Measurements from ENCODE around the gene HGD.

The HGD gene

GRCh38 chr3:120615847-120616609, 66.0 kb downstream of the HGD start:
- no peak overlapping the region for H3K27ac ChIP-seq
- TF ChIP-seq ZFX (IDR thresholded peaks at IDR 0.05; ENCODE audit: borderline replicate concordance) = no peak
- TF ChIP-seq, protein P1, sequence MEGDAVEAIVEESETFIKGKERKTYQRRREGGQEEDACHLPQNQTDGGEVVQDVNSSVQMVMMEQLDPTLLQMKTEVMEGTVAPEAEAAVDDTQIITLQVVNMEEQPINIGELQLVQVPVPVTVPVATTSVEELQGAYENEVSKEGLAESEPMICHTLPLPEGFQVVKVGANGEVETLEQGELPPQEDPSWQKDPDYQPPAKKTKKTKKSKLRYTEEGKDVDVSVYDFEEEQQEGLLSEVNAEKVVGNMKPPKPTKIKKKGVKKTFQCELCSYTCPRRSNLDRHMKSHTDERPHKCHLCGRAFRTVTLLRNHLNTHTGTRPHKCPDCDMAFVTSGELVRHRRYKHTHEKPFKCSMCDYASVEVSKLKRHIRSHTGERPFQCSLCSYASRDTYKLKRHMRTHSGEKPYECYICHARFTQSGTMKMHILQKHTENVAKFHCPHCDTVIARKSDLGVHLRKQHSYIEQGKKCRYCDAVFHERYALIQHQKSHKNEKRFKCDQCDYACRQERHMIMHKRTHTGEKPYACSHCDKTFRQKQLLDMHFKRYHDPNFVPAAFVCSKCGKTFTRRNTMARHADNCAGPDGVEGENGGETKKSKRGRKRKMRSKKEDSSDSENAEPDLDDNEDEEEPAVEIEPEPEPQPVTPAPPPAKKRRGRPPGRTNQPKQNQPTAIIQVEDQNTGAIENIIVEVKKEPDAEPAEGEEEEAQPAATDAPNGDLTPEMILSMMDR (IDR thresholded peaks at IDR 0.05) = no peak

- no peak overlapping the region for H3K27ac ChIP-seq
- TF ChIP-seq, protein P1 (IDR thresholded peaks at IDR 0.05) = no peak
- no peak for TF ChIP-seq ZFX (IDR thresholded peaks at IDR 0.05; ENCODE audit: borderline replicate concordance)
Measured at GRCh38 chr3:120614765-120615164, 67.3 kb downstream of the HGD start.

GRCh38 chr3:120608506-120608905, 73.5 kb downstream of the HGD start:
- no peak for TF ChIP-seq ZFX (IDR thresholded peaks at IDR 0.05; ENCODE audit: borderline replicate concordance)
- TF ChIP-seq, protein P1 (IDR thresholded peaks at IDR 0.05) = no peak

DNA sequence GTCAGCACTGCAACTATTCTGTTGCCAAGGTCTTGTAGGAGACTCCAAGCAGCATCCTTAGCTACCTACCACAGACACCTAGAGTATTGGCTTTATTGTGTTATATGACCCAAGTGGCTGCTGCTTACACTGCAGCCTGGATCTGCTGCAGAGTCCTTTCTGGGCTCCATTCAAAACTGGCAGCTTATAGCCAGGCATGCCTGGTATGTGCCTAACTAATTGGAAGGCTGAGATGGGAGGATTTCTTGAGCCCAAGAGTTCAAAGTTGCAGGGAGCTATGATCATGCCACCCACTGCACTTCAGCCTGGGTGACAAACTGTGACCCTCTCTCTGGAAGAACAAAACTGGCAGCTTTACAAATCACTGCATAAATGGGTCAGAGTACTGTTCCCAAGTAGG, 77.3 kb downstream of the HGD start:
- TF ChIP-seq, protein P1 (IDR thresholded peaks at IDR 0.05) = no peak
- TF ChIP-seq ZFX (IDR thresholded peaks at IDR 0.05; ENCODE audit: borderline replicate concordance) = no peak
- no peak overlapping the region for H3K27ac ChIP-seq

More at GRCh38 chr3:120608506-120608905, 73.5 kb downstream of the HGD start:
- H3K27ac ChIP-seq = no peak overlapping the region

GRCh38 chr3:120604382-120604781, 77.7 kb downstream of the HGD start:
- no peak overlapping the region for H3K27ac ChIP-seq
- TF ChIP-seq ZFX (IDR thresholded peaks at IDR 0.05; ENCODE audit: borderline replicate concordance) = no peak
- TF ChIP-seq, protein P1 (IDR thresholded peaks at IDR 0.05) = no peak

DNA sequence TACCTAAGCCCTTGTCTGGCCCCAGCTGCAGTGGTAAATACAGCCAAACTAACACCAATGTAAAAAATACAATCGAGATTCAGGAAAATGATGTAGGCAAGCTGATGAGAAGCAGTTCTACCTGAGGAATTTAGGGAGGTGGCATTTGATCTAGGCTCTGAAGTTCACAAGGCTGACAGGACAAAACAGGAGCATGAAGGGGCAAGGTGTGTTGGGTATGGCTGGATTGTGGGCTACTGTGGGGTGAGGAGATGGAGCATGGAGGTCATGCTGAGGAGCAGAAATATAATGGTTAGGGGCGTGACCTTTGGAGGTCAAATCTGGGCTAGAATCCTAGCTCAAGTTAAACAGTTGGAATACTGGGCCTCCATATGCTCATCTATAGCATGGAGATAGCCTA, 79.4 kb downstream of the HGD start:
- H3K27ac ChIP-seq = 0 out of 2 replicates have a peak overlapping the region, but pooled peaks have one; percentile 22
- no peak for TF ChIP-seq ZFX (IDR thresholded peaks at IDR 0.05; ENCODE audit: borderline replicate concordance)

DNA sequence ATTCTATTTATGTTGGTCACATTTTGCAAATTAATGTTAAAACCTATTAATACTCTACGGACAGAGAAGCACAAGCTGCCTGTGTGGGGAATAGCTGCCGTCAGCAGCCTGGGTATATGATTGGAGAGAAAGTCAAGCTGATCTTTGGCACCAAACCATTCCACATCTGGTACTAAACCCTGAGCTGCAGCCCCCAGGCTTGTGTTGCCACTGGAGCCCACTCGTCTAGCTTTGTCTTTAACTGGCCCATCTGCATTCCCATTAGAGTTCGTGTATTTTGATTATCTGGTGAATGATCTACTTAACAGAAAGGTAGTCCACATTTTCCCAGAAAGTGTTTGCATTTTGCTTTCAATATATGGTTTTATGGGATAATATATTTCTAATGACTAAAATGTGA, 80.5 kb downstream of the HGD start:
- no peak overlapping the region for H3K27ac ChIP-seq
- no peak for TF ChIP-seq ZFX (IDR thresholded peaks at IDR 0.05; ENCODE audit: borderline replicate concordance)
- TF ChIP-seq, protein P1 (IDR thresholded peaks at IDR 0.05) = no peak

Data from 22Rv1 (cell line).